HG03060 (cell line): ENCODE results near the gene TJAP1.

Experiments used
- ATAC-seq: cut with Tn5 transposase; IDR thresholded peaks from one replicate; pipeline ENCODE4 v1.9.1; 2021; ENCODE audit warnings: low read depth, moderate number of reproducible peaks; ENCODE audit not compliant: unreplicated experiment

The TJAP1 gene

GRCh38 chr6:43500921-43501320 lies 23.6 kb downstream of the TJAP1 start:
- ATAC-seq, result no peak

GRCh38 chr6:43502666-43503065 lies 25.3 kb downstream of the TJAP1 start:
- ATAC-seq, result no peak

GRCh38 chr6:43503443-43503842 lies 26.1 kb downstream of the TJAP1 start:
- no peak for ATAC-seq

GRCh38 chr6:43504756-43505593 lies 27.6 kb downstream of the TJAP1 start:
- ATAC-seq, result no peak

- ATAC-seq, result no peak
Measured at GRCh38 chr6:43505718-43506117, 28.3 kb downstream of the TJAP1 start.

GRCh38 chr6:43506171-43506570 lies 28.8 kb downstream of the TJAP1 start:
- no peak for ATAC-seq

- no peak for ATAC-seq
Measured at GRCh38 chr6:43506667-43507471, 29.5 kb downstream of the TJAP1 start.

- ATAC-seq, result no peak
Measured at GRCh38 chr6:43508481-43509141, 31.2 kb downstream of the TJAP1 start.

GRCh38 chr6:43509142-43509983 lies 32.0 kb downstream of the TJAP1 start:
- ATAC-seq, result no peak

GRCh38 chr6:43509984-43510826 lies 32.8 kb downstream of the TJAP1 start, which contains the start of gene LRRC73:
LRRC73 (minus strand) TSS chr6:43510346; CDS start chr6:43509785, 561 bp downstream.
- ATAC-seq, result no peak

- no peak for ATAC-seq
Measured at GRCh38 chr6:43510827-43511163, 33.4 kb downstream of the TJAP1 start.

- no peak for ATAC-seq
Measured at GRCh38 chr6:43511824-43512415, 34.5 kb downstream of the TJAP1 start.

GRCh38 chr6:43515808-43516207 lies 38.4 kb downstream of the TJAP1 start:
- no peak for ATAC-seq

- no peak for ATAC-seq
Measured at GRCh38 chr6:43516367-43516696, 39.0 kb downstream of the TJAP1 start.

- ATAC-seq, result no peak
Measured at GRCh38 chr6:43516697-43517504, 39.5 kb downstream of the TJAP1 start, which contains the start of the genes POLR1C and YIPF3. POLR1C (plus strand) TSS chr6:43517089; CDS start chr6:43517110, 21 bp downstream. YIPF3 (minus strand) TSS chr6:43516926; CDS start chr6:43516807, 119 bp downstream.

GRCh38 chr6:43517505-43518357 lies 40.4 kb downstream of the TJAP1 start:
- ATAC-seq, result no peak

GRCh38 chr6:43520097-43520496 lies 42.7 kb downstream of the TJAP1 start:
- ATAC-seq, result no peak
